Activated CD4-positive, alpha-beta T cell treated with anti-CD3 and anti-CD28 coated beads, Interleukin-2, amount 10 ng/mL, durations not matched to agents 24 days and 14 days (primary cell): Measurements from ENCODE around the gene OR4N2. TPM values are rescaled to one million over a fixed set of nuclear protein-coding genes. Genes with fewer than 3 reads are reported as not detected.

ENCODE experiments used
- DNase-seq: peaks from one replicate; pipeline ENCODE4 v3.0.0; 2022
- H3K27ac Mint-ChIP-seq: one replicate; pipeline ENCODE4 v1.8.0; 2022; ENCODE audit warnings: mild to moderate bottlenecking, mixed read lengths
- H3K27me3 Mint-ChIP-seq: one replicate; pipeline ENCODE4 v1.8.0; 2022; ENCODE audit warnings: mixed read lengths
- H3K36me3 Mint-ChIP-seq: one replicate; pipeline ENCODE4 v1.8.0; 2022; ENCODE audit warnings: low read depth, mild to moderate bottlenecking, mixed read lengths
- H3K4me1 Mint-ChIP-seq: one replicate; pipeline ENCODE4 v1.8.0; 2021; ENCODE audit warnings: mixed read lengths
- H3K4me3 Mint-ChIP-seq: one replicate; pipeline ENCODE4 v1.8.0; 2022; ENCODE audit warnings: mild to moderate bottlenecking, moderate library complexity, mixed read lengths
- H3K9me3 Mint-ChIP-seq: one replicate; pipeline ENCODE4 v1.8.0; 2021; ENCODE audit warnings: mixed read lengths
- intact Hi-C: fragments of 100-400 bp; cut with micrococcal nuclease; formaldehyde crosslinking; loops from one replicate; pipeline ENCODE4 v1.15.1; 2023
- total RNA-seq: library from RNA; stranded (reverse); gene quantifications from 2 replicates; pipeline ENCODE4 v1.2.3, GENCODE V29; 2022

OR4N2 gene
- total RNA-seq, 1 donor from 2014 or later, result not detected

- Mint-ChIP-seq H3K27me3 (no peaks in the 10 kb centered on the region), H3K36me3 (no peaks in the 10 kb centered on the region), H3K4me3 (no peak overlapping the region), H3K9me3 (no peaks in the 10 kb centered on the region), H3K4me1 (no peaks in the 10 kb centered on the region), H3K27ac (no peak overlapping the region)
- no peak for DNase-seq
- intact Hi-C loops, result no loop called here
These were observed 74.6 kb downstream of the OR4N2 start for GRCh38 chr14:19878029-19878642.

Other genes with a start within 250 kb of the OR4N2 start
- not detected in 2 replicates for gene OR11H2, start 89.9 kb upstream of the OR4N2 start, total RNA-seq
- gene OR4Q3, start 60.2 kb upstream of the OR4N2 start, total RNA-seq, result not detected in 2 replicates
- gene OR4M1, start 30.3 kb upstream of the OR4N2 start, total RNA-seq, result not detected in 2 replicates
- not detected in 2 replicates for gene OR4K2, start 71.4 kb downstream of the OR4N2 start, total RNA-seq
- not detected in 2 replicates for gene OR4K5, start 116.8 kb downstream of the OR4N2 start, total RNA-seq
- gene OR4K1, start 127.1 kb downstream of the OR4N2 start, total RNA-seq, result not detected in 2 replicates
- not detected in 2 replicates for gene OR4K15, start 171.8 kb downstream of the OR4N2 start, total RNA-seq
- gene OR4Q2, start 198.4 kb downstream of the OR4N2 start, total RNA-seq, result not detected in 2 replicates
- gene OR4K14, start 215.5 kb downstream of the OR4N2 start, total RNA-seq, result not detected in 2 replicates
- not detected in 2 replicates for gene OR4K13, start 232.3 kb downstream of the OR4N2 start, total RNA-seq